NB4 (cell line): ENCODE measurements around the gene RMND5A.

Experiments used
- DNase-seq: peaks from one replicate; pipeline ENCODE4 v3.0.0; 2010; ENCODE audit warnings: low read depth
- H3K4me3 ChIP-seq: one replicate; pipeline ENCODE4 v1.5.1; 2011; ENCODE audit warnings: mild to moderate bottlenecking, low read depth, low read length, moderate library complexity
- MYC ChIP-seq: IDR thresholded peaks from 2 replicates; pipeline ENCODE4 v1.6.1; 2011; ENCODE audit warnings: low read depth, low read length
- POLR2A ChIP-seq: IDR thresholded peaks from 2 replicates; pipeline ENCODE4 v1.6.1; 2011; ENCODE audit warnings: mild to moderate bottlenecking; ENCODE audit not compliant: insufficient read length; ENCODE audit errors: extremely low read depth
- TF ChIP-seq, protein P1 (sequence below): IDR thresholded peaks from one replicate; pipeline ENCODE4 v1.5.1; 2012; ENCODE audit warnings: low read depth, low read length
- TF ChIP-seq, protein P2 (sequence below): IDR thresholded peaks from 2 replicates; pipeline ENCODE4 v1.6.1; 2011; ENCODE audit warnings: low read depth, low read length

Gene RMND5A

DNA sequence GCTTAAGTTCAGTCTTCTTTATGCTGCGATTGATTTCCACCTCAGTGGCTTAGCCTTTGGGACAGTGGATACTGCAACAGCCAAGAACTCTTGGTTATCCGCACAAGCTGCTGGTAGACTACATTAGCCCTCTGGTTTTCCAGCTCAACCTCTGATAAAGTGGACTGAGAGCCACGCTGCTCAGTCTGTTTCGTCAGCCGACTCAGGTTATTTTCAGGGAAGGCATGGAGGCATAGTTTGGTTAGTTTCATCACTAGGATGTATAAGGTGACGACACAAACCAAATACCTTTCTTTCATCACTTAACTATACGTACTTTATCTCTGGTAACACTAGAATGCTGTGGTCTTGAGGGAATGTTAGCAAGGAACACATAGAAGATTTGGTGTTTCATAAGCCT lies 56.4 kb downstream of the RMND5A start:
- DNase-seq = no peak
- TF ChIP-seq, protein P1, sequence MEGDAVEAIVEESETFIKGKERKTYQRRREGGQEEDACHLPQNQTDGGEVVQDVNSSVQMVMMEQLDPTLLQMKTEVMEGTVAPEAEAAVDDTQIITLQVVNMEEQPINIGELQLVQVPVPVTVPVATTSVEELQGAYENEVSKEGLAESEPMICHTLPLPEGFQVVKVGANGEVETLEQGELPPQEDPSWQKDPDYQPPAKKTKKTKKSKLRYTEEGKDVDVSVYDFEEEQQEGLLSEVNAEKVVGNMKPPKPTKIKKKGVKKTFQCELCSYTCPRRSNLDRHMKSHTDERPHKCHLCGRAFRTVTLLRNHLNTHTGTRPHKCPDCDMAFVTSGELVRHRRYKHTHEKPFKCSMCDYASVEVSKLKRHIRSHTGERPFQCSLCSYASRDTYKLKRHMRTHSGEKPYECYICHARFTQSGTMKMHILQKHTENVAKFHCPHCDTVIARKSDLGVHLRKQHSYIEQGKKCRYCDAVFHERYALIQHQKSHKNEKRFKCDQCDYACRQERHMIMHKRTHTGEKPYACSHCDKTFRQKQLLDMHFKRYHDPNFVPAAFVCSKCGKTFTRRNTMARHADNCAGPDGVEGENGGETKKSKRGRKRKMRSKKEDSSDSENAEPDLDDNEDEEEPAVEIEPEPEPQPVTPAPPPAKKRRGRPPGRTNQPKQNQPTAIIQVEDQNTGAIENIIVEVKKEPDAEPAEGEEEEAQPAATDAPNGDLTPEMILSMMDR = no peak
- TF ChIP-seq POLR2A = no peak
- TF ChIP-seq, protein P2, sequence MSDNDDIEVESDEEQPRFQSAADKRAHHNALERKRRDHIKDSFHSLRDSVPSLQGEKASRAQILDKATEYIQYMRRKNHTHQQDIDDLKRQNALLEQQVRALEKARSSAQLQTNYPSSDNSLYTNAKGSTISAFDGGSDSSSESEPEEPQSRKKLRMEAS = no peak
- TF ChIP-seq MYC = no peak
- H3K4me3 ChIP-seq = no peak overlapping the region

DNA sequence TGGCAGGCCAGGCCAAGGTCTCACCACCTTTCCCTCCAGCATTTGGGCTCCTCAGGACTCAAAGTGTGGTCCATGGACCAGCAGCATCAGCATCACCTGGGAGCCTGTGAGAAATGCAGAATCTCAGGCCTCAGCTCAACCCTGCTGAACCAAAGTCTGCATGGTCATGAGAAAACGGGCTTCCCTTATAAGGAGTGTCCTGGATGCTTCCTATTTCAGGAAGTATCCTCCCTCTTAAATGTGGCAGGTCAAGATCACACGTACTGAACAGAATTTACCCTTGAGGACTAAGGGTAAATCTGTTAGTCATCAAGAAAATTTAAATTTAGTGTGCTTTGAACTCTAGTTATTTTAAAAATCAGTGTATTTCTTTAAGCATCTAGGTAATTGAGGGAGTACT lies 58.9 kb downstream of the RMND5A start:
- H3K4me3 ChIP-seq = no peak overlapping the region
- TF ChIP-seq POLR2A (no peak), MYC (no peak)
- TF ChIP-seq, protein P1 = no peak
- TF ChIP-seq, protein P2 = no peak
- peak; percentile 12 for DNase-seq

DNA sequence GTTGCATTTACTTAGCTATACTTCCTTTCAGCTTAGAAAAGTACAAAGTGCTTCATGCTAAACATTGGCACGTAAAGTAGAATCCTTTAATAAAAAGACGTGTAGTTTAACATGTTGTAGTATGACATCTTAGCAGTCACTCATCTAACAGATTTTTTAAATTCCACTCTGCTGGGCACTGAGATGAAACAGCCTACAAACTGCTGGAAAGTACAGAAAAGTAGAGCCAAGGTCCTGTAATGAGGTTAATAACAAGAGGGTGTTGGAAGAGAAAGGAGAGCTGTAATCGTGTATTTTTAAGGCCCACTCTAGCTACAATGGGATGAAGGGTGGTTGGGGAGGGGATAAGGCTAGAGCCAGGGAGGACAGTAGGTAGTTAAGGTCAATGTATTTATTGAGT lies 59.9 kb downstream of the RMND5A start:
- TF ChIP-seq, protein P2 = no peak
- TF ChIP-seq, protein P1 = no peak
- TF ChIP-seq POLR2A (no peak), MYC (no peak)
- DNase-seq = no peak
- no peak overlapping the region for H3K4me3 ChIP-seq

DNA sequence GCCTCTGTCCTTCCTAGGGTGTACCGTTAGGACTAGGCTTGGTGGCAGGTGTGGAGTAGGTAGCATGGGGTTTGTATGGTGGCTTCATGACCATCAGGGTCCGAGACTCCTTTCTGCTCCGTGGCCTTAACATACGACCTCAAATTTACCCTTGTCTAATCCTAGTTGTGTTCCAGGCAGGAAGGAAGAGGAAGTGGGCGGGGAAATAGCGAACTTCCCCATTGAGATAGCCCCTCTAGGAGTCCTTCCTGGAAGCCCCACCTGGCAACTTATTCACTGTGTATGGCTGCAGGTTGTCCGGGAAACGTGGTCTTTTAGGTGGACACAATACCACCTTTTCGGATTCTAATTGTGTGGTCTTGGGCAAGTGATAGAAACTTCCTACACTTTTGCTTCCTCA lies 61.3 kb downstream of the RMND5A start:
- DNase-seq = no peak
- no peak overlapping the region for H3K4me3 ChIP-seq
- TF ChIP-seq, protein P1 = no peak
- TF ChIP-seq POLR2A = no peak
- TF ChIP-seq, protein P2 = no peak
- no peak for TF ChIP-seq MYC

DNA sequence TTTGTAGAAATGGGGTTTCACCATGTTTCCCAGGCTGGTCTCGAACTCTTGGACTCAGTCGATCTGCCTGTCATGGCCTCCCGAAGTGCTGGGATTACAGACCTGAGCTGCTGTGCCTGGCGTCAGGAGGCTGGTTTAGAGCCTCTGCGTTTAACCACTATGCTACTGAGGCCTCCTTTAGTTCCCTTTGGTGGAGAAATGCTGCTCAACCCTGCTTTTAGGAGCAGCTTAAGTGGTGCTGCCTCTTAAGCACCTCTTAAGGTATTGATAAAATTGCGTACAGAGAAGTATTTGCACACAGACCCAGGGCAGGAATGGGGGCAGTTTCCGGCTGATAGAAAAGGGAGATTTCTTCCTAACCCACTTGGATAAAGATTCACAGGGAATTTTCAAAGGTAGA lies 62.7 kb downstream of the RMND5A start:
- no peak overlapping the region for H3K4me3 ChIP-seq
- no peak for DNase-seq
- TF ChIP-seq, protein P1 = no peak
- TF ChIP-seq, protein P2 = no peak
- TF ChIP-seq MYC = no peak
- no peak for TF ChIP-seq POLR2A
